Stimulated activated CD8-positive, alpha-beta memory T cell treated with anti-CD3 and anti-CD28 coated beads, Interleukin-4, amount 100 ng/mL, for 4 hours (primary cell): ENCODE measurements around the gene IFNA21.
"Not testable (repeated sequence)": the region's sequence is repeated elsewhere in the genome, so short reads cannot be mapped to it uniquely, and the experiment has no call there.

ENCODE experiments used
- DNase-seq, 2 donors: peaks; one replicate each; pipeline ENCODE4 v3.0.0-alpha.2; 2020; ENCODE audit warnings: low read depth in 2 of 2, low spot score in 1 of 2

The IFNA21 gene

GRCh38 chr9:21144603-21145002 is 21.9 kb downstream of the IFNA21 start:
- DNase-seq, result no peak

- no peak for DNase-seq
Observed at GRCh38 chr9:21141427-21141882, 25.0 kb downstream of the IFNA21 start, which contains the start of gene IFNW1. Gene IFNW1 (minus strand): TSS chr9:21141832. CDS start chr9:21141570, 262 bp downstream.

- no peak for DNase-seq
Observed at GRCh38 chr9:21137020-21137419, 29.4 kb downstream of the IFNA21 start.

GRCh38 chr9:21135736-21136135 is 30.7 kb downstream of the IFNA21 start:
- DNase-seq, result no peak

- not testable (repeated sequence) for DNase-seq
Observed at GRCh38 chr9:21128186-21128585, 38.3 kb downstream of the IFNA21 start.

- DNase-seq, result no peak
Observed at GRCh38 chr9:21121595-21122251, 44.7 kb downstream of the IFNA21 start.

- DNase-seq, result no peak
Observed at GRCh38 chr9:21121079-21121478, 45.4 kb downstream of the IFNA21 start.

GRCh38 chr9:21119093-21119770 is 47.2 kb downstream of the IFNA21 start:
- no peak for DNase-seq
